ENCODE measurements around the gene THSD4.

DNA sequence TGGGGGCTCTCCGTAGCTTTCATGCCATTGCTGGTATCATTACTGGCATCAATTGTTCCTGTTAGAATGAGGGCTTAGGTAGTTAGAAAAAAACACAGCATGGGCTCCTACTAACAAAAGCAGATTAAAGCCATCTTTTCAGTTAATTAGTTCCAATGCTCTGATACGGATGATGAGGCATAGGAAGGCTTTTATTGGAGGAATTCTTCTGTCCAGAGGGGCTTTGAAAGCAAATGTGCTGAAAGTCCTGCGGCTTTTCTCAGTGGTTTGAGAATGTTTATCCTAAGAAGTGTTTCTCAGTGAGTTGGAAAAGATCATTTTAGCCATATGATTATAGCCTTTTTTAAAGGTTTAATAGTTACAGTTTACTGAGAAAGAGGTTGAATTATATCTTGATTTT is 198.5 kb downstream of the THSD4 start:
- no peak for TF ChIP-seq POLR2AphosphoS5 (IDR thresholded peaks at IDR 0.05; ENCODE audit: low read depth)
- TF ChIP-seq, protein P1, sequence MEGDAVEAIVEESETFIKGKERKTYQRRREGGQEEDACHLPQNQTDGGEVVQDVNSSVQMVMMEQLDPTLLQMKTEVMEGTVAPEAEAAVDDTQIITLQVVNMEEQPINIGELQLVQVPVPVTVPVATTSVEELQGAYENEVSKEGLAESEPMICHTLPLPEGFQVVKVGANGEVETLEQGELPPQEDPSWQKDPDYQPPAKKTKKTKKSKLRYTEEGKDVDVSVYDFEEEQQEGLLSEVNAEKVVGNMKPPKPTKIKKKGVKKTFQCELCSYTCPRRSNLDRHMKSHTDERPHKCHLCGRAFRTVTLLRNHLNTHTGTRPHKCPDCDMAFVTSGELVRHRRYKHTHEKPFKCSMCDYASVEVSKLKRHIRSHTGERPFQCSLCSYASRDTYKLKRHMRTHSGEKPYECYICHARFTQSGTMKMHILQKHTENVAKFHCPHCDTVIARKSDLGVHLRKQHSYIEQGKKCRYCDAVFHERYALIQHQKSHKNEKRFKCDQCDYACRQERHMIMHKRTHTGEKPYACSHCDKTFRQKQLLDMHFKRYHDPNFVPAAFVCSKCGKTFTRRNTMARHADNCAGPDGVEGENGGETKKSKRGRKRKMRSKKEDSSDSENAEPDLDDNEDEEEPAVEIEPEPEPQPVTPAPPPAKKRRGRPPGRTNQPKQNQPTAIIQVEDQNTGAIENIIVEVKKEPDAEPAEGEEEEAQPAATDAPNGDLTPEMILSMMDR (IDR thresholded peaks at IDR 0.05; ENCODE audit: insufficient read depth, low read length): no peak

All from HL-60 (cell line).